Activated T-helper 2 cell treated with anti-CD3 and anti-CD28 coated beads, Interferon-gamma antibody, Interleukin-2, Interleukin-4, amounts not matched to agents 10 μg/mL and 5 μg/mL and 100 μg/mL, durations not matched to agents 14 hours and 24 hours and 36 hours (primary cell): ENCODE results near the gene PTGES3. TPM values are rescaled to one million over a fixed set of nuclear protein-coding genes. Genes with fewer than 3 reads are reported as not detected.
"Not testable (repeated sequence)": the region's sequence is repeated elsewhere in the genome, so short reads cannot be mapped to it uniquely, and the experiment has no call there.

Experiments
- DNase-seq: peaks from one replicate; pipeline ENCODE4 v3.0.0; 2021; ENCODE audit warnings: low spot score
- H3K27ac Mint-ChIP-seq: one replicate; pipeline ENCODE4 v1.8.0; 2021; ENCODE audit warnings: mixed read lengths
- H3K27me3 Mint-ChIP-seq: one replicate; pipeline ENCODE4 v1.8.0; 2021; ENCODE audit warnings: low read depth, mixed read lengths
- H3K36me3 Mint-ChIP-seq: one replicate; pipeline ENCODE4 v1.8.0; 2021; ENCODE audit warnings: low read depth, mixed read lengths
- H3K4me1 Mint-ChIP-seq: one replicate; pipeline ENCODE4 v1.8.0; 2021; ENCODE audit warnings: low read depth, mixed read lengths
- H3K4me3 Mint-ChIP-seq: one replicate; pipeline ENCODE4 v1.8.0; 2021; ENCODE audit warnings: low read depth, mild to moderate bottlenecking, moderate library complexity, mixed read lengths
- H3K9me3 Mint-ChIP-seq: one replicate; pipeline ENCODE4 v1.8.0; 2021; ENCODE audit warnings: mixed read lengths
- intact Hi-C: fragments of 100-400 bp; cut with micrococcal nuclease; formaldehyde crosslinking; loops from one replicate; pipeline ENCODE4 v1.15.1; 2023
- total RNA-seq: library from RNA; stranded (reverse); gene quantifications from 2 replicates; pipeline ENCODE4 v1.2.3, GENCODE V29; 2022

Gene PTGES3
- total RNA-seq, 1 donor from 2014 or later = 293 TPM

- Mint-ChIP-seq H3K4me1 (peaks cover 29% of the 10 kb centered on the region), H3K9me3 (no peaks in the 10 kb centered on the region), H3K36me3 (peaks cover 88% of the 10 kb centered on the region), H3K27ac (no peak overlapping the region), H3K4me3 (no peak overlapping the region), H3K27me3 (no peaks in the 10 kb centered on the region)
- no peak for DNase-seq
- intact Hi-C loops = no loop called here
Observed at GRCh38 chr12:56668197-56668457, 20.0 kb downstream of the PTGES3 start.

GRCh38 chr12:56661979-56662638 lies 26.0 kb downstream of the PTGES3 start:
- Mint-ChIP-seq H3K36me3 (peaks cover 47% of the 10 kb centered on the region), H3K27me3 (no peaks in the 10 kb centered on the region), H3K9me3 (no peaks in the 10 kb centered on the region), H3K27ac (no peak overlapping the region), H3K4me1 (peaks cover 15% of the 10 kb centered on the region), H3K4me3 (no peak overlapping the region)
- no peak for DNase-seq
- intact Hi-C loops = no loop called here

GRCh38 chr12:56661560-56661959 lies 26.5 kb downstream of the PTGES3 start:
- no peaks in the 10 kb centered on the region for H3K9me3 Mint-ChIP-seq
- peaks cover 45% of the 10 kb centered on the region for H3K36me3 Mint-ChIP-seq
- H3K4me3 Mint-ChIP-seq = no peak overlapping the region
- H3K27me3 Mint-ChIP-seq = no peaks in the 10 kb centered on the region
- DNase-seq = no peak
- H3K4me1 Mint-ChIP-seq = peaks cover 15% of the 10 kb centered on the region
- H3K27ac Mint-ChIP-seq = no peak overlapping the region
- intact Hi-C loops = no loop called here

- Mint-ChIP-seq H3K4me3 (no peak overlapping the region), H3K27ac (peak overlapping the region; percentile 21), H3K36me3 (peaks cover 34% of the 10 kb centered on the region), H3K4me1 (peaks cover 13% of the 10 kb centered on the region), H3K27me3 (no peaks in the 10 kb centered on the region), H3K9me3 (peaks cover 9% of the 10 kb centered on the region)
- intact Hi-C loops = no loop called here
- DNase-seq = no peak
Observed at GRCh38 chr12:56658921-56659320, 29.2 kb downstream of the PTGES3 start.

GRCh38 chr12:56657416-56658379 lies 30.4 kb downstream of the PTGES3 start:
- H3K36me3 Mint-ChIP-seq = peaks cover 31% of the 10 kb centered on the region
- intact Hi-C loops = no loop called here

GRCh38 chr12:56653781-56654180 lies 34.3 kb downstream of the PTGES3 start:
- H3K4me1 Mint-ChIP-seq, H3K27ac Mint-ChIP-seq, DNase-seq, H3K27me3 Mint-ChIP-seq, intact Hi-C loops, H3K4me3 Mint-ChIP-seq: not testable (repeated sequence)
- Mint-ChIP-seq H3K36me3 (peaks cover 26% of the 10 kb centered on the region), H3K9me3 (peaks cover 23% of the 10 kb centered on the region)

More at GRCh38 chr12:56657416-56658379, 30.4 kb downstream of the PTGES3 start:
- H3K27me3 Mint-ChIP-seq = no peaks in the 10 kb centered on the region
- peaks cover 21% of the 10 kb centered on the region for H3K9me3 Mint-ChIP-seq
- DNase-seq = no peak
- peak overlapping the region; percentile 83 for H3K27ac Mint-ChIP-seq
- no peak overlapping the region for H3K4me3 Mint-ChIP-seq
- peaks cover 10% of the 10 kb centered on the region for H3K4me1 Mint-ChIP-seq

GRCh38 chr12:56648023-56648422 lies 40.1 kb downstream of the PTGES3 start:
- H3K9me3 Mint-ChIP-seq, DNase-seq, H3K27ac Mint-ChIP-seq, intact Hi-C loops, H3K4me3 Mint-ChIP-seq, H3K27me3 Mint-ChIP-seq: not testable (repeated sequence)
- Mint-ChIP-seq H3K36me3 (peaks cover 38% of the 10 kb centered on the region), H3K4me1 (peaks cover 20% of the 10 kb centered on the region)

GRCh38 chr12:56645717-56646446 lies 42.2 kb downstream of the PTGES3 start, which contains the start of gene ATP5F1B:
ATP5F1B (minus strand) TSS chr12:56645984; CDS start chr12:56645963, 21 bp downstream.
- peak within 1 kb of the TSS; percentile 98 for H3K4me3 Mint-ChIP-seq
- no peaks in the 10 kb centered on the region for H3K9me3 Mint-ChIP-seq
- peaks cover 29% of the 10 kb centered on the region for H3K4me1 Mint-ChIP-seq
- H3K27ac Mint-ChIP-seq = peak within 1 kb of the TSS; percentile 97
- intact Hi-C loops = loop anchor here (1.0 to 2.0 kb wide), 3 partner anchors 10 to 79 kb away; partner anchors contain the start of genes NACA and PTGES3
- peak; percentile 93 for DNase-seq
- peaks cover 49% of the 10 kb centered on the region for H3K36me3 Mint-ChIP-seq
- no peaks in the 10 kb centered on the region for H3K27me3 Mint-ChIP-seq

GRCh38 chr12:56645201-56645716 lies 42.8 kb downstream of the PTGES3 start:
- H3K4me3 Mint-ChIP-seq = peak overlapping the region; percentile 98

GRCh38 chr12:56644654-56645053 lies 43.4 kb downstream of the PTGES3 start:
- no peak for DNase-seq
- Mint-ChIP-seq H3K9me3 (no peaks in the 10 kb centered on the region), H3K27me3 (no peaks in the 10 kb centered on the region), H3K4me1 (peaks cover 33% of the 10 kb centered on the region), H3K4me3 (peak overlapping the region; percentile 98), H3K36me3 (peaks cover 60% of the 10 kb centered on the region), H3K27ac (peak overlapping the region; percentile 97)
- intact Hi-C loops = no loop called here

More at GRCh38 chr12:56645201-56645716, 42.8 kb downstream of the PTGES3 start:
- Mint-ChIP-seq H3K27ac (peak overlapping the region; percentile 97), H3K9me3 (no peaks in the 10 kb centered on the region), H3K4me1 (peaks cover 29% of the 10 kb centered on the region), H3K27me3 (no peaks in the 10 kb centered on the region), H3K36me3 (peaks cover 54% of the 10 kb centered on the region)
- intact Hi-C loops = no loop called here
- DNase-seq = no peak

- Mint-ChIP-seq H3K36me3 (peaks cover 88% of the 10 kb centered on the region), H3K27me3 (no peaks in the 10 kb centered on the region), H3K4me3 (no peak overlapping the region), H3K9me3 (no peaks in the 10 kb centered on the region), H3K4me1 (peaks cover 44% of the 10 kb centered on the region), H3K27ac (no peak overlapping the region)
- no peak for DNase-seq
- intact Hi-C loops = no loop called here
Observed at GRCh38 chr12:56641219-56641618, 46.9 kb downstream of the PTGES3 start.

GRCh38 chr12:56637621-56638020 lies 50.5 kb downstream of the PTGES3 start:
- Mint-ChIP-seq H3K27ac (peak overlapping the region; percentile 93), H3K4me3 (no peak overlapping the region), H3K36me3 (peaks cover 52% of the 10 kb centered on the region), H3K9me3 (no peaks in the 10 kb centered on the region), H3K27me3 (no peaks in the 10 kb centered on the region), H3K4me1 (peaks cover 47% of the 10 kb centered on the region)
- DNase-seq = no peak
- intact Hi-C loops = loop anchor here (2.0 to 10.0 kb wide), 5 partner anchors 87 to 900 kb away; partner anchors contain the start of genes ESYT1, NAB2, NACA and PYM1
